Stimulated activated effector memory CD8-positive, alpha-beta T cell treated with anti-CD3 and anti-CD28 coated beads, Interleukin-12 subunit alpha, Interleukin-12 subunit beta, amount 100 ng/mL, for 72 hours (primary cell): ENCODE measurements around the gene RARA.

Experiments
- ATAC-seq: fragments of 150-1000 bp; cut with Tn5 transposase; 2 replicates; pipeline ENCODE4 v1.10.0; 2021
- DNase-seq, 2 donors: peaks; one replicate each; pipeline ENCODE4 v3.0.0; 2021 to 2022; ENCODE audit warnings: low spot score in 2 of 2
- H3K27ac Mint-ChIP-seq: one replicate; pipeline ENCODE4 v1.8.0; 2022; ENCODE audit warnings: mild to moderate bottlenecking, mixed read lengths
- H3K36me3 Mint-ChIP-seq: one replicate; pipeline ENCODE4 v1.8.0; 2022; ENCODE audit warnings: mild to moderate bottlenecking, mixed read lengths
- H3K4me1 Mint-ChIP-seq: one replicate; pipeline ENCODE4 v1.8.0; 2022; ENCODE audit warnings: mixed read lengths
- H3K4me3 Mint-ChIP-seq: one replicate; pipeline ENCODE4 v1.8.0; 2022; ENCODE audit warnings: mild to moderate bottlenecking, mixed read lengths
- H3K9me3 Mint-ChIP-seq: one replicate; pipeline ENCODE4 v1.8.0; 2022; ENCODE audit warnings: mixed read lengths

The RARA gene

GRCh38 chr17:40349895-40350688 is 41.1 kb downstream of the RARA start:
- H3K4me1 Mint-ChIP-seq, result peaks cover 82% of the 10 kb centered on the region
- peak overlapping the region; percentile 69 for H3K27ac Mint-ChIP-seq
- no peaks in the 10 kb centered on the region for H3K9me3 Mint-ChIP-seq
- no peak overlapping the region for H3K4me3 Mint-ChIP-seq
- peaks cover 99% of the 10 kb centered on the region for H3K36me3 Mint-ChIP-seq
- DNase-seq, result no peak
- no peak for ATAC-seq

GRCh38 chr17:40350689-40351358 is 41.8 kb downstream of the RARA start:
- Mint-ChIP-seq H3K4me1 (peaks cover 75% of the 10 kb centered on the region), H3K27ac (peak overlapping the region; percentile 80), H3K9me3 (no peaks in the 10 kb centered on the region), H3K36me3 (peaks cover 99% of the 10 kb centered on the region), H3K4me3 (no peak overlapping the region)
- DNase-seq (no peak), ATAC-seq (no peak)

- Mint-ChIP-seq H3K27ac (peak overlapping the region; percentile 80), H3K4me1 (peaks cover 67% of the 10 kb centered on the region), H3K9me3 (no peaks in the 10 kb centered on the region), H3K4me3 (no peak overlapping the region), H3K36me3 (peaks cover 96% of the 10 kb centered on the region)
- ATAC-seq, result no peak
- DNase-seq, result no peak
Observed at GRCh38 chr17:40351359-40352236, 42.6 kb downstream of the RARA start.

GRCh38 chr17:40352237-40352778 is 43.3 kb downstream of the RARA start:
- peaks cover 96% of the 10 kb centered on the region for H3K36me3 Mint-ChIP-seq
- ATAC-seq (no peak), DNase-seq (no peak)
- peak overlapping the region; percentile 80 for H3K27ac Mint-ChIP-seq
- peaks cover 60% of the 10 kb centered on the region for H3K4me1 Mint-ChIP-seq
- H3K4me3 Mint-ChIP-seq, result peak overlapping the region; percentile 2
- H3K9me3 Mint-ChIP-seq, result no peaks in the 10 kb centered on the region

- ATAC-seq, result peak; percentile 68
- DNase-seq, result no peak
- peaks cover 96% of the 10 kb centered on the region for H3K36me3 Mint-ChIP-seq
- peak overlapping the region; percentile 80 for H3K27ac Mint-ChIP-seq
- no peaks in the 10 kb centered on the region for H3K9me3 Mint-ChIP-seq
- peaks cover 55% of the 10 kb centered on the region for H3K4me1 Mint-ChIP-seq
- peak overlapping the region; percentile 2 for H3K4me3 Mint-ChIP-seq
Observed at GRCh38 chr17:40352779-40353394, 43.9 kb downstream of the RARA start.

GRCh38 chr17:40354221-40355122 is 45.5 kb downstream of the RARA start:
- H3K36me3 Mint-ChIP-seq, result peaks cover 85% of the 10 kb centered on the region
- DNase-seq, result no peak
- no peak for ATAC-seq
- no peaks in the 10 kb centered on the region for H3K9me3 Mint-ChIP-seq
- no peak overlapping the region for H3K4me3 Mint-ChIP-seq
- H3K4me1 Mint-ChIP-seq, result peaks cover 48% of the 10 kb centered on the region
- no peak overlapping the region for H3K27ac Mint-ChIP-seq

- Mint-ChIP-seq H3K4me3 (no peak overlapping the region), H3K27ac (no peak overlapping the region), H3K4me1 (peaks cover 40% of the 10 kb centered on the region), H3K36me3 (peaks cover 77% of the 10 kb centered on the region), H3K9me3 (no peaks in the 10 kb centered on the region)
- DNase-seq (peak; percentile 87 to 93), ATAC-seq (peak; percentile 65)
Observed at GRCh38 chr17:40355123-40355803, 46.3 kb downstream of the RARA start.

GRCh38 chr17:40355804-40356758 is 47.1 kb downstream of the RARA start:
- no peak for DNase-seq
- Mint-ChIP-seq H3K27ac (no peak overlapping the region), H3K4me3 (no peak overlapping the region), H3K36me3 (peaks cover 73% of the 10 kb centered on the region), H3K9me3 (no peaks in the 10 kb centered on the region), H3K4me1 (peaks cover 42% of the 10 kb centered on the region)
- ATAC-seq, result no peak

GRCh38 chr17:40356990-40357881 is 48.3 kb downstream of the RARA start:
- ATAC-seq, result no peak
- Mint-ChIP-seq H3K4me3 (no peak overlapping the region), H3K36me3 (peaks cover 65% of the 10 kb centered on the region), H3K4me1 (peaks cover 37% of the 10 kb centered on the region), H3K9me3 (no peaks in the 10 kb centered on the region), H3K27ac (peak overlapping the region; percentile 68)
- DNase-seq, result no peak

GRCh38 chr17:40358323-40359038 is 49.5 kb downstream of the RARA start:
- Mint-ChIP-seq H3K27ac (peak overlapping the region; percentile 68), H3K4me3 (no peak overlapping the region), H3K9me3 (no peaks in the 10 kb centered on the region), H3K4me1 (peaks cover 36% of the 10 kb centered on the region), H3K36me3 (peaks cover 58% of the 10 kb centered on the region)
- DNase-seq (peak; percentile 95), ATAC-seq (peak; percentile 66)

GRCh38 chr17:40360091-40360490 is 51.1 kb downstream of the RARA start:
- no peaks in the 10 kb centered on the region for H3K9me3 Mint-ChIP-seq
- H3K4me3 Mint-ChIP-seq, result no peak overlapping the region
- DNase-seq (no peak), ATAC-seq (no peak)
- H3K36me3 Mint-ChIP-seq, result peaks cover 43% of the 10 kb centered on the region
- no peak overlapping the region for H3K27ac Mint-ChIP-seq
- peaks cover 32% of the 10 kb centered on the region for H3K4me1 Mint-ChIP-seq
